ENCODE measurements around the gene RAB3IL1.

DNA sequence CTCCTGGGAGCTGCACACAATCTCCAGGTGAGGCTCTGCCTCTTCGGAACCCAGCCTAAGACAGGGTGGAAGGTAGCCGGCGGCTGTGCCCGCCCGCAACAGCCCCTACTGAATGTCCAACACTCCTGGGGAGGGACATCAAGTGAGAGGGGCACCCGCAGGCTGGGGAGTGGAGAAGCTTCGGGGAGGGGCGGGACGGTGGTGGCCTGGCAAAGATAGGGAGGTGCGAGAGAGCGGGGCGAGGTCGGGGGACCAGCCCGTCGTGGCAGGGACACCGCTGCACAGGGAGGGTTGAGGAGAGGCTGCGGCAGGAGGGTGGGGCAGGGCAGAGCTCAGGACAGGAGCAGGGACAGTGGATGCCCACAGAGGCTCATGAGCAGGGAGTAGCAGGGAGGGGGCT, 17.1 kb downstream of the RAB3IL1 start:
- TF ChIP-seq, protein P1, sequence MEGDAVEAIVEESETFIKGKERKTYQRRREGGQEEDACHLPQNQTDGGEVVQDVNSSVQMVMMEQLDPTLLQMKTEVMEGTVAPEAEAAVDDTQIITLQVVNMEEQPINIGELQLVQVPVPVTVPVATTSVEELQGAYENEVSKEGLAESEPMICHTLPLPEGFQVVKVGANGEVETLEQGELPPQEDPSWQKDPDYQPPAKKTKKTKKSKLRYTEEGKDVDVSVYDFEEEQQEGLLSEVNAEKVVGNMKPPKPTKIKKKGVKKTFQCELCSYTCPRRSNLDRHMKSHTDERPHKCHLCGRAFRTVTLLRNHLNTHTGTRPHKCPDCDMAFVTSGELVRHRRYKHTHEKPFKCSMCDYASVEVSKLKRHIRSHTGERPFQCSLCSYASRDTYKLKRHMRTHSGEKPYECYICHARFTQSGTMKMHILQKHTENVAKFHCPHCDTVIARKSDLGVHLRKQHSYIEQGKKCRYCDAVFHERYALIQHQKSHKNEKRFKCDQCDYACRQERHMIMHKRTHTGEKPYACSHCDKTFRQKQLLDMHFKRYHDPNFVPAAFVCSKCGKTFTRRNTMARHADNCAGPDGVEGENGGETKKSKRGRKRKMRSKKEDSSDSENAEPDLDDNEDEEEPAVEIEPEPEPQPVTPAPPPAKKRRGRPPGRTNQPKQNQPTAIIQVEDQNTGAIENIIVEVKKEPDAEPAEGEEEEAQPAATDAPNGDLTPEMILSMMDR (IDR thresholded peaks at IDR 0.05): no peak
- no peak for TF ChIP-seq POLR2A (IDR thresholded peaks at IDR 0.05)
